ENCODE measurements around the gene A2M.

Gene A2M

DNA sequence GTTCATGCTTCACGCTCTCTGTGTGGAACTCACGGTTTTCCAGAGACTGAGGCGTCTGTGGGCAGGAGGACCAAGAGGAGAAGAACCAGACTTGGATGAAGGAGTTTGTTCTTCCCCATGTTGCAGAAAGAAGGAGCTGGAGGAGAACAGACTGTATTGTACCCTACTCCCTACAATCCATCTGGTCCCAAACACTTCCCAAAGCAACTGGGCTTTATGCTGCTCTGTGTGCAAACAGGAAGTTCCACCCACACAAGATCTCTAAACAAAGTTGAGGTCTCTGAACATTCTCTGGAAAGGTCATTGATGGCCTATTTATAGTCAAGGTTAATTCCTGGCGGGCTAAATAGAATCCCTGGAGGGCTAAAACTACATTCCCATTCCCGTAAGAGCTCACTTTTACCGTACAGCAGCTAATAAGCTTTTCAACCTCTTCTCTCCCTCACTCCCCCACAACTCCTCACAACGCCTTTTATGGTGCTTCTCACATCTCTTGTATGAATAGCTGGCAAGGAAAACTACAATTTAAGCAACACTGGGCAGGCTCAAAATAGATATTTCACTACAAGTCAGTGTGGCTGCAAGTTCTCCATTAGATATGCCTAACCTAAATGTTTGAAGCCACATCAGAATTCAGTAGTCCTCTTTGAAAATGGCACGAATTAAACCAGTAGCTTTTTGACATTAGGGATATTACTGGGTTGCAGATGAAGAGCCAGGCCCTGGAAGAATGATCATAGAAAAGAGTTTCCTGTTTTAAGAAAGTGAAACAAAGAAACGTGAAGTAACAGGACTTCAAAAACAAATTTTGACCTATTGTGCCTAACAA lies at the start of gene A2M:
TSS of gene A2M (minus strand) at position 189 of the 829 bp plus-strand sequence. CDS start at position 119, 70 bp downstream.
- TF ChIP-seq, protein P1, sequence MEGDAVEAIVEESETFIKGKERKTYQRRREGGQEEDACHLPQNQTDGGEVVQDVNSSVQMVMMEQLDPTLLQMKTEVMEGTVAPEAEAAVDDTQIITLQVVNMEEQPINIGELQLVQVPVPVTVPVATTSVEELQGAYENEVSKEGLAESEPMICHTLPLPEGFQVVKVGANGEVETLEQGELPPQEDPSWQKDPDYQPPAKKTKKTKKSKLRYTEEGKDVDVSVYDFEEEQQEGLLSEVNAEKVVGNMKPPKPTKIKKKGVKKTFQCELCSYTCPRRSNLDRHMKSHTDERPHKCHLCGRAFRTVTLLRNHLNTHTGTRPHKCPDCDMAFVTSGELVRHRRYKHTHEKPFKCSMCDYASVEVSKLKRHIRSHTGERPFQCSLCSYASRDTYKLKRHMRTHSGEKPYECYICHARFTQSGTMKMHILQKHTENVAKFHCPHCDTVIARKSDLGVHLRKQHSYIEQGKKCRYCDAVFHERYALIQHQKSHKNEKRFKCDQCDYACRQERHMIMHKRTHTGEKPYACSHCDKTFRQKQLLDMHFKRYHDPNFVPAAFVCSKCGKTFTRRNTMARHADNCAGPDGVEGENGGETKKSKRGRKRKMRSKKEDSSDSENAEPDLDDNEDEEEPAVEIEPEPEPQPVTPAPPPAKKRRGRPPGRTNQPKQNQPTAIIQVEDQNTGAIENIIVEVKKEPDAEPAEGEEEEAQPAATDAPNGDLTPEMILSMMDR (IDR thresholded peaks at IDR 0.05; ENCODE audit: low read depth, low read length, missing control alignments): no peak
- DNase-seq (ENCODE audit: extremely low read depth, low read depth): no peak
- no peak within 1 kb of the TSS for H3K4me3 ChIP-seq (replicated peaks; ENCODE audit: low read depth, low read length)

DNA sequence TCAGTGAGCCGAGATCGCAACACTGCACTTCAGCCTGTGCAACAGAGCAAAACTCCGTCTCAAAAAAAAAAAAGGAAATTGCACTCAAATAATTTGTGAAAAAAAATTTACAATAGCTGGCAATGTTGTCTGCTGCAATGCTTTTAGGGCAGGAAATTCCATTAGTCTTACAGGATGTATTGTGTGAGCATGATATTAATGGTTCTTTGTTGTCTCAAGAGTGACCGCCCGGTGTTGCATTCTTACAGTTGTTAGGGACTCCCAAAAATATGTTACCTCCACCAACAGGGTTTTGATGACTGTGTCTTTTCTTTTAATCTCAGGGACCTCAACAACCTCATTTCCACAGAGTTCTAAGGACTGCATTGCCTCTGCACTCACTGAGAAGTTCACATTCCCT lies 47.7 kb upstream of the A2M start:
- H3K4me3 ChIP-seq (replicated peaks; ENCODE audit: low read depth, low read length): no peak overlapping the region
- DNase-seq (ENCODE audit: extremely low read depth, low read depth): no peak
- TF ChIP-seq, protein P1 (IDR thresholded peaks at IDR 0.05; ENCODE audit: low read depth, low read length, missing control alignments): no peak

DNA sequence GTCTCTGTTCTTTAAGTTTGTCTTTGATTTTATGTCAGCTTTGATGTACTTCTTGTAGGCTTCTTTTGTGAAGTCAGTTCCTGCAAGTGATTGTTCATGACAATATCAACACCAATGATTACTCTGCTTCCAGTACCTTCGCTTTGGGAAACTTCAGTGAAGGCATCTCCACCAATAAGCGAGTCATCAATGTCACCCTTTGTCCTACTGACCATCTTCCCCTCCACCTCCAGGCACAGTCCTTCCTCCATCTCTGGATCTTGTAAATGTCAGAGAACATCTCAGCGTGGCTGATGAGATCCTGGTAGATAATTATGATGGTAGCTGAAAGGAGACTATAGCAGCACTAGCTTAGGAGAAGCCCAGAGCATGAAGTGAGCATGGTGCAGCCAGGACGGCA lies 40.4 kb upstream of the A2M start:
- TF ChIP-seq, protein P1 (IDR thresholded peaks at IDR 0.05; ENCODE audit: low read depth, low read length, missing control alignments): no peak
- H3K4me3 ChIP-seq (replicated peaks; ENCODE audit: low read depth, low read length): no peak overlapping the region
- no peak for DNase-seq (ENCODE audit: extremely low read depth, low read depth)

DNA sequence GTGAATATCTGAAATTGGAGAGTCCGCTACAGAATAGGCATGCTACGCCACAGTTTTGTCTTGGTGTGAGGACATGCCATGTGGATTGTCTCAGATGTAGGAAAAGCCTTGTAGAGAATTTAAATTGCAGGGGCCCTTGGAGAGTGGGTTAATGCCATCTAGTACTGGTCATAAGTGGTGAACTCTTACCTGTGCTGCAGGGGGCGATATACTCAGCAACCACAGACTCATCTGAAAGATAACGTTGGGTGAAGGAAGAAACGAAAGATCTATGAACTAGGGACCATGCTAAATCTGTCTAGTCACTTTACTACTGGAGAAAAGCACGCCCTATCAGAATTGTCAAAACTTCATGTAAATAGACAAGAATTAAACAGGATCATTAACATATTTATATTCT lies 33.7 kb upstream of the A2M start:
- DNase-seq (ENCODE audit: extremely low read depth, low read depth): no peak
- TF ChIP-seq, protein P1 (IDR thresholded peaks at IDR 0.05; ENCODE audit: low read depth, low read length, missing control alignments): peak; percentile 2
- H3K4me3 ChIP-seq (replicated peaks; ENCODE audit: low read depth, low read length): no peak overlapping the region

DNA sequence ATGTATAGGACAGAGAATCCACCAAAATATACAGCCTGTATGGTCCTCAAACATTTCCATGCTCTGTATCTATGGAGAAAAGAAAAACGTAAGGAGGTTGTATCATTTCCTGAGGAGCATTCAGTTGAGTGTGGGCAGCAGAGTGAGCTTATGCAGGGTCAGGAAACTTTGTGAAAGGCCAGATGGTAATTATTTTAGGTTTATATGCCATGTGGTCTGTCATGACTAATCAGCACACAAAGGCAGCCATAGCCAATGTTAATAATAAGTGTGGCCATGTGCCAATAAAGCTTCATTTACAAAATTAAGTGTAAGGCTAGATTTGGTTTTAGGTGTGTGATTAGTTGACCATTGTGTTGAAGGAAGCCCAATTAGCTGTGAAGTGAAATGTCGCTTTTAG lies 33.2 kb upstream of the A2M start:
- no peak for DNase-seq (ENCODE audit: extremely low read depth, low read depth)
- no peak overlapping the region for H3K4me3 ChIP-seq (replicated peaks; ENCODE audit: low read depth, low read length)
- TF ChIP-seq, protein P1 (IDR thresholded peaks at IDR 0.05; ENCODE audit: low read depth, low read length, missing control alignments): no peak

DNA sequence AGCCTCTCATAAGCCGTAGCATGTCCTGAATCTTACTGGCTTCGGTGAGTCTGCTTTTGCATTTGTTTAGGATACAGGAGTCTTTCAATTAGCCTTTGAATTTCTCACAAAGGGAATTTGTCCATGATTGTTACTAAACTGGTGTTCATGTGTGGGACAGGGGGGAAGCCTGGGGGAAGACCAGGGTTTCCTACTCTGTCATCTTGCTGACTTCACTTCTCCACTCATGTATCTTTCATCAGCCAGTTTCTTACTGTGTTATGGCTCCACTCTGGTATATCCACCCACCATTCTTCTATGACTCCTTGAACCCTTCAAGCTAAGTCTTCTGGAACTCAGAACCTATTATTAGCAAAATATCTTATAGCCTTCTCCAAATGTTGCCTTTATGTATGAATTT lies 31.7 kb upstream of the A2M start:
- no peak overlapping the region for H3K4me3 ChIP-seq (replicated peaks; ENCODE audit: low read depth, low read length)
- TF ChIP-seq, protein P1 (IDR thresholded peaks at IDR 0.05; ENCODE audit: low read depth, low read length, missing control alignments): no peak
- DNase-seq (ENCODE audit: extremely low read depth, low read depth): no peak
